GM12872 (cell line): ENCODE results near the gene CRTC1.

ENCODE experiments used
- TF ChIP-seq, protein P1 (sequence below): IDR thresholded peaks from 3 replicates; pipeline ENCODE4 v1.5.1; 2011; ENCODE audit warnings: low read depth, mild to moderate bottlenecking, low read length, moderate library complexity; ENCODE audit not compliant: insufficient read depth

CRTC1 gene

DNA sequence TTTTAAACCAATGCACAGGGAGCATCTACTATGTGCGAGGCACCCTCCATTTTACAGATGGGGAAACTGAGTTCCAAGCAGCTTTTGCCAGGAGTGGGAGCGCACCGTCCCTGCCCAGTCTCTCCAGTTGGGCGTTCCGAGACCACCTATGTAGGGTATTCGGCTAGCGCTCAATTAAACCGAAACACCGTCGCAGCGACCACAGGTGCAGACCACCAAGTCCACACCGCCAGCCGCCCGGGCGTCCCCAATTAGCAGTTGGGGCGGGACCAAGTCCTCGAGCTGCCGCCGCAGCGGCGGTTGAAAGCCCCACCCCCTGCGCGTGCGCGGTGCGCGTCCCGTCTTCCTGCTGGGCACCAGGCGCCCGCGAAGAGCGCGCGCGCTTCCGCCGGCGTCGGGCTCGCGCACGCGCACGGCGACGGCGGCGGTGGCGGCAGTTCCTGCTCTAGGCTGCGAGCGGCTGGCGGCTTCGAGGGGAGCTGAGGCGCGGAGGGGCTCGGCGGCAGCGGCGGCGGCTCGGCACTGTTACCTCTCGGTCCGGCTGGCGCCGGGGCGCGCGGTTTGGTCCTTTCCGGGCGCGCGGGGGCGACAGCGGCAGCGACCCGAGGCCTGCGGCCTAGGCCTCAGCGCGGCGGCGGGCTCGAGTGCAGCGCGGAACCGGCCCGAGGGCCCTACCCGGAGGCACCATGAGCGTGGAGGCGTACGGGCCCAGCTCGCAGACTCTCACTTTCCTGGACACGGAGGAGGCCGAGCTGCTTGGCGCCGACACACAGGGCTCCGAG is 148.2 kb downstream of the CRTC1 start, which contains the start of gene UPF1:
TSS of gene UPF1 (plus strand) at position 436 of the 782 bp plus-strand sequence. CDS start at position 687, 251 bp downstream.
- TF ChIP-seq, protein P1, sequence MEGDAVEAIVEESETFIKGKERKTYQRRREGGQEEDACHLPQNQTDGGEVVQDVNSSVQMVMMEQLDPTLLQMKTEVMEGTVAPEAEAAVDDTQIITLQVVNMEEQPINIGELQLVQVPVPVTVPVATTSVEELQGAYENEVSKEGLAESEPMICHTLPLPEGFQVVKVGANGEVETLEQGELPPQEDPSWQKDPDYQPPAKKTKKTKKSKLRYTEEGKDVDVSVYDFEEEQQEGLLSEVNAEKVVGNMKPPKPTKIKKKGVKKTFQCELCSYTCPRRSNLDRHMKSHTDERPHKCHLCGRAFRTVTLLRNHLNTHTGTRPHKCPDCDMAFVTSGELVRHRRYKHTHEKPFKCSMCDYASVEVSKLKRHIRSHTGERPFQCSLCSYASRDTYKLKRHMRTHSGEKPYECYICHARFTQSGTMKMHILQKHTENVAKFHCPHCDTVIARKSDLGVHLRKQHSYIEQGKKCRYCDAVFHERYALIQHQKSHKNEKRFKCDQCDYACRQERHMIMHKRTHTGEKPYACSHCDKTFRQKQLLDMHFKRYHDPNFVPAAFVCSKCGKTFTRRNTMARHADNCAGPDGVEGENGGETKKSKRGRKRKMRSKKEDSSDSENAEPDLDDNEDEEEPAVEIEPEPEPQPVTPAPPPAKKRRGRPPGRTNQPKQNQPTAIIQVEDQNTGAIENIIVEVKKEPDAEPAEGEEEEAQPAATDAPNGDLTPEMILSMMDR, result 0 out of 3 replicates have a peak, but pooled peaks have one; percentile 12
